Thoracic aorta (tissue), 2 donors: ENCODE data around the gene ZNF407. TPM values are rescaled to one million over a fixed set of nuclear protein-coding genes. Genes with fewer than 3 reads are reported as not detected.

ENCODE experiments used
- ATAC-seq: fragments of 150-250 bp; one replicate; pipeline ENCODE4 v1.8.0; 2017; ENCODE audit warnings: low read depth; ENCODE audit not compliant: insufficient number of reproducible peaks, low FRiP score
- DNase-seq: peaks from one replicate; pipeline ENCODE4 v3.0.0-alpha.2; 2020; ENCODE audit warnings: low spot score
- H3K27ac ChIP-seq, 2 donors: fragments of 200-600 bp; sonication (generic); 1 replicate in 1 of 2; 2 replicates in 1 of 2; pipeline ENCODE4 v1.5.1; 2016; ENCODE audit warnings: mild to moderate bottlenecking in 2 of 2, moderate library complexity in 2 of 2
- H3K27me3 ChIP-seq: fragments of 200-600 bp; sonication (generic); replicated peaks from 2 replicates; pipeline ENCODE4 v1.6.0; 2016; ENCODE audit warnings: mild to moderate bottlenecking; ENCODE audit not compliant: insufficient read depth
- H3K36me3 ChIP-seq: fragments of 200-600 bp; sonication (generic); one replicate; pipeline ENCODE4 v1.5.1; 2016
- H3K4me1 ChIP-seq, 2 donors: fragments of 200-600 bp; sonication (generic); 1 replicate in 1 of 2; 2 replicates in 1 of 2; pipeline versions ENCODE4 v1.5.1 to v1.6.0; 2016; ENCODE audit warnings: low read depth in 2 of 2, mild to moderate bottlenecking in 1 of 2; ENCODE audit not compliant: control insufficient read depth in 1 of 2
- H3K4me3 ChIP-seq: fragments of 200-600 bp; sonication (generic); 2 replicates; pipeline ENCODE4 v1.5.1; 2016; ENCODE audit warnings: mild to moderate bottlenecking
- H3K9me3 ChIP-seq: fragments of 200-600 bp; sonication (generic); 2 replicates; pipeline ENCODE4 v1.5.1; 2016
- CTCF ChIP-seq: fragments of 200-600 bp; sonication (generic); IDR thresholded peaks from one replicate; pipeline ENCODE4 v1.5.1; 2019; ENCODE audit warnings: antibody characterized with exemption
- total RNA-seq, 2 donors: library from RNA; depleted of rRNA; stranded (reverse); fragments of >200 nt; gene quantifications; one replicate each; pipeline versions ENCODE4 v1.1.0 to v1.2.3, GENCODE V29; 2016

Gene ZNF407
- total RNA-seq, 2 donors from 2014 or later: 18.7 to 26.7 TPM

GRCh38 chr18:74856928-74857327 lies 259.3 kb downstream of the ZNF407 start:
- DNase-seq: no peak
- Histone ChIP-seq H3K9me3 (no peaks in the 10 kb centered on the region), H3K27me3 (no peaks in the 10 kb centered on the region), H3K4me3 (no peak overlapping the region), H3K27ac (no peak overlapping the region), H3K4me1 (no peaks in the 10 kb centered on the region), H3K36me3 (no peaks in the 10 kb centered on the region)
- TF ChIP-seq CTCF: no peak
- ATAC-seq: no peak

- H3K36me3 ChIP-seq: no peaks in the 10 kb centered on the region
- no peak for TF ChIP-seq CTCF
- ATAC-seq: no peak
- H3K27me3 ChIP-seq: no peaks in the 10 kb centered on the region
- H3K4me3 ChIP-seq: no peak overlapping the region
- DNase-seq: no peak
- H3K27ac ChIP-seq: no peak overlapping the region
- H3K9me3 ChIP-seq: no peaks in the 10 kb centered on the region
- H3K4me1 ChIP-seq: no peaks in the 10 kb centered on the region
These were observed 260.2 kb downstream of the ZNF407 start for GRCh38 chr18:74857901-74858300.

GRCh38 chr18:74861154-74861553 lies 263.5 kb downstream of the ZNF407 start:
- Histone ChIP-seq H3K9me3 (no peaks in the 10 kb centered on the region), H3K36me3 (no peaks in the 10 kb centered on the region), H3K4me3 (no peak overlapping the region), H3K27ac (no peak overlapping the region), H3K4me1 (no peaks in the 10 kb centered on the region), H3K27me3 (no peaks in the 10 kb centered on the region)
- no peak for DNase-seq
- no peak for TF ChIP-seq CTCF
- no peak for ATAC-seq

- Histone ChIP-seq H3K9me3 (no peaks in the 10 kb centered on the region), H3K4me3 (no peak overlapping the region), H3K27me3 (no peaks in the 10 kb centered on the region), H3K27ac (no peak overlapping the region), H3K36me3 (no peaks in the 10 kb centered on the region), H3K4me1 (no peaks in the 10 kb centered on the region)
- TF ChIP-seq CTCF: no peak
- DNase-seq: no peak
- ATAC-seq: no peak
These were observed 264.4 kb downstream of the ZNF407 start for GRCh38 chr18:74862094-74862493.

- H3K4me1 ChIP-seq: no peaks in the 10 kb centered on the region
- no peak for TF ChIP-seq CTCF
- no peak for DNase-seq
- no peak overlapping the region for H3K27ac ChIP-seq
- no peaks in the 10 kb centered on the region for H3K27me3 ChIP-seq
- H3K9me3 ChIP-seq: no peaks in the 10 kb centered on the region
- no peak for ATAC-seq
- H3K36me3 ChIP-seq: no peaks in the 10 kb centered on the region
- H3K4me3 ChIP-seq: no peak overlapping the region
These were observed 268.9 kb downstream of the ZNF407 start for GRCh38 chr18:74866577-74866976.
